Hepatocyte (in vitro differentiated cells): ENCODE data around the gene SRRM2. TPM values are rescaled to one million over a fixed set of nuclear protein-coding genes. Genes with fewer than 3 reads are reported as not detected.

Experiments used
- DNase-seq: peaks from one replicate; pipeline ENCODE4 v3.0.0-alpha.2; 2016; ENCODE audit warnings: low spot score
- H2AFZ ChIP-seq: fragments of 200-600 bp; sonication (generic); 2 replicates; pipeline ENCODE4 v1.6.0; 2016; ENCODE audit warnings: antibody characterized with exemption, mild to moderate bottlenecking
- H3K27ac ChIP-seq: fragments of 200-600 bp; sonication (generic); 2 replicates; pipeline ENCODE4 v1.5.1; 2016; ENCODE audit warnings: mild to moderate bottlenecking
- H3K27me3 ChIP-seq: fragments of 200-600 bp; sonication (generic); 2 replicates; pipeline ENCODE4 v1.6.1; 2016
- H3K36me3 ChIP-seq: fragments of 200-600 bp; sonication (generic); replicated peaks from 2 replicates; pipeline ENCODE4 v1.5.1; 2016; ENCODE audit warnings: low read depth; ENCODE audit not compliant: insufficient read depth
- H3K4me1 ChIP-seq: fragments of 200-600 bp; sonication (generic); 2 replicates; pipeline ENCODE4 v1.5.1; 2016; ENCODE audit warnings: mild to moderate bottlenecking, moderate library complexity; ENCODE audit not compliant: insufficient read depth
- H3K4me2 ChIP-seq: fragments of 200-600 bp; sonication (generic); 2 replicates; pipeline ENCODE4 v1.6.0; 2016
- H3K4me3 ChIP-seq: fragments of 200-600 bp; sonication (generic); 2 replicates; pipeline ENCODE4 v1.5.1; 2016; ENCODE audit warnings: mild to moderate bottlenecking
- H3K79me2 ChIP-seq: fragments of 200-600 bp; sonication (generic); 2 replicates; pipeline ENCODE4 v1.6.0; 2017; ENCODE audit warnings: mild to moderate bottlenecking
- H3K9me2 ChIP-seq: fragments of 200-600 bp; sonication (generic); replicated peaks from 2 replicates; pipeline ENCODE4 v1.6.0; 2017; ENCODE audit warnings: mild to moderate bottlenecking; ENCODE audit not compliant: insufficient read depth
- H3K9me3 ChIP-seq: fragments of 200-600 bp; sonication (generic); 2 replicates; pipeline ENCODE4 v1.5.1; 2016; ENCODE audit warnings: low read depth, mild to moderate bottlenecking
- H4K20me1 ChIP-seq: fragments of 200-600 bp; sonication (generic); 2 replicates; pipeline ENCODE4 v1.6.0; 2016; ENCODE audit warnings: mild to moderate bottlenecking; ENCODE audit not compliant: insufficient read depth, poor library complexity, severe bottlenecking
- CTCF ChIP-seq: fragments of 200-600 bp; sonication (generic); IDR thresholded peaks from 2 replicates; pipeline ENCODE4 v1.5.1; 2016; ENCODE audit warnings: antibody characterized with exemption, mild to moderate bottlenecking; ENCODE audit not compliant: poor library complexity
- EZH2 ChIP-seq: fragments of 200-600 bp; sonication (generic); IDR thresholded peaks from 2 replicates; pipeline ENCODE4 v1.6.1; 2016; ENCODE audit warnings: antibody characterized with exemption, mild to moderate bottlenecking, borderline replicate concordance
- EZH2phosphoT487 ChIP-seq: fragments of 200-600 bp; sonication (generic); IDR thresholded peaks from one replicate; pipeline ENCODE4 v1.6.1; 2018; ENCODE audit warnings: antibody characterized with exemption, mild to moderate bottlenecking, low read depth, moderate library complexity; ENCODE audit not compliant: unreplicated experiment, severe bottlenecking
- WGBS: methylation state at CpG from one replicate; pipeline ENCODE4 v1.1.6; 2016; ENCODE audit warnings: low lambda C conversion rate; ENCODE audit errors: missing lambda C conversion rate; 5-methylcytosine and 5-hydroxymethylcytosine counted together
- polyA plus RNA-seq: library from polyadenylated mRNA; unstranded; fragments of >200 nt; fragmentation: Nextera tagmentation; extraction: Ambion mirVana; gene quantifications from 2 replicates; pipeline ENCODE4 v1.2.1, GENCODE V29; 2016
- total RNA-seq: library from RNA; depleted of rRNA; stranded (reverse); fragments of >200 nt; gene quantifications from 2 replicates; pipeline ENCODE4 v1.2.3, GENCODE V29; 2014

SRRM2 gene
- total and polyA plus RNA-seq, 2 experiments from 2014 or later = 142 to 403 TPM

DNA sequence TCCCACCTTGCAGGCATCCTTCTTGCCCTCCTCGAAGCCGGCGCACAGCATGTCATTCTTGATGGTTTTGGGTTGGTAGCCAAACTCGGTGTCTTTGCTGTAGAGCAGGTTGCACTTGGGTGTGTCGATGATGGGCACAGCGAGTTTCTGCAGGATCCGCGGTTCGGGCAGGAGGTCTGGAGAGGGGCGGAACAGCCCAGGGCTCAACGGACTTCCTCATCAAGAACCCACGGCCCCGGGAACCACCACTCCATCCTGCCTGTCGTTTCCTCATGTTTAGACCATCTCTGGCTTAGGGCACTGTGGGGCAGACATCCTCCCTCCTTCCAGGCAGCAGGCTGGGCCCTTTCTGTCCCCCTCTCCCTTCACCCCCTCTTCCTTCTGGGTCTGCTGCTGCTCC is 38.9 kb upstream of the SRRM2 start:
- no peak overlapping the region for H3K4me2 ChIP-seq
- H3K79me2 ChIP-seq = no peaks in the 10 kb centered on the region
- no peak overlapping the region for H2AFZ ChIP-seq
- H3K36me3 ChIP-seq = no peaks in the 10 kb centered on the region
- H3K27ac ChIP-seq = no peak overlapping the region
- H3K27me3 ChIP-seq = no peaks in the 10 kb centered on the region
- no peak overlapping the region for H3K4me3 ChIP-seq
- no peak for TF ChIP-seq EZH2phosphoT487
- no peak for TF ChIP-seq CTCF
- no peak for TF ChIP-seq EZH2
- no peaks in the 10 kb centered on the region for H3K9me2 ChIP-seq
- 87% methylated on average over 14 of the region's 14 CpGs for WGBS
- no peaks in the 10 kb centered on the region for H3K9me3 ChIP-seq
- H3K4me1 ChIP-seq = peaks cover 4% of the 10 kb centered on the region
- no peak for DNase-seq
- H4K20me1 ChIP-seq = no peaks in the 10 kb centered on the region

DNA sequence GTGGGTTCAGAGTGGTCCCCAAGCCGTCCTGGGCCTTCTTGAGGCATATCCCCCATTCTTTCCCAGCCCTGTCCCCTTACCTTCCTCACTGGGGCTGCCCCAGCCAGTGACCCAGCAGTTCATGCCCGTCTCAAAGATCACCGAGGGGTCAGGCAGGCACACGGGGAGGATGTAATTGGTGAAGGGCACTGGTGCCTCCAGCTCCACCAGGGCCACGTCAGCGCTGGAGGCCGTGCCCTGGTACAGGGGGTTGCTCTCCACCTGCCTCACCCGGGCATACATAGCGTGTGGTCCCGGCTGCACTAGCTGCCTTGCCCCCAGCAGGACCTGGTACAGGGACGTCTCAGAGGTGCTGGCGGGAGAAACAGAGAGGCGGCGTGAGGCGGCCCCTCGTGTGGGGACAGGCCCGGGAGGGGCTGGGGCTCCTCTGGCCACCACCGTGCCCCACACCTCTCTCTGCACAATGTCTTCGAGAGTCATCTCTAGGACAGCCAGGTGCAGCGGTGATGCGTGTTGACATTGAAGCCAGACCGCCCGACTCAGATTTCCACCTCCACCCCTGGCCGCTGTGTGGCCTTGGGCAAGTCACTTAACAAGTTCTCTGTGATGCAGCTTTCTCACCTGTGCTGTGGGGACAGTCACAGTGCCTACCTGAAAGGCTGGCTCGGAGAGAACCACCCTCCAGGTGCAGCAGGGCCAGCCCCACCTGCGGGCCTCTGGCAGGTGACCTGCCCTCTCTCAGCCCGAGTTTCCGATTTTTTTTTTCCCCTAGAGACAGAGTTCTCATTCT is 38.3 kb upstream of the SRRM2 start:
- 88% methylated on average over 28 of the region's 28 CpGs for WGBS
- Histone ChIP-seq H4K20me1 (no peaks in the 10 kb centered on the region), H3K9me3 (no peaks in the 10 kb centered on the region), H3K4me2 (no peak overlapping the region), H3K27me3 (no peaks in the 10 kb centered on the region), H3K4me3 (no peak overlapping the region), H3K79me2 (no peaks in the 10 kb centered on the region), H2AFZ (no peak overlapping the region), H3K4me1 (peaks cover 4% of the 10 kb centered on the region), H3K36me3 (no peaks in the 10 kb centered on the region), H3K9me2 (no peaks in the 10 kb centered on the region), H3K27ac (no peak overlapping the region)
- no peak for DNase-seq
- TF ChIP-seq EZH2 (no peak), EZH2phosphoT487 (no peak), CTCF (no peak)

DNA sequence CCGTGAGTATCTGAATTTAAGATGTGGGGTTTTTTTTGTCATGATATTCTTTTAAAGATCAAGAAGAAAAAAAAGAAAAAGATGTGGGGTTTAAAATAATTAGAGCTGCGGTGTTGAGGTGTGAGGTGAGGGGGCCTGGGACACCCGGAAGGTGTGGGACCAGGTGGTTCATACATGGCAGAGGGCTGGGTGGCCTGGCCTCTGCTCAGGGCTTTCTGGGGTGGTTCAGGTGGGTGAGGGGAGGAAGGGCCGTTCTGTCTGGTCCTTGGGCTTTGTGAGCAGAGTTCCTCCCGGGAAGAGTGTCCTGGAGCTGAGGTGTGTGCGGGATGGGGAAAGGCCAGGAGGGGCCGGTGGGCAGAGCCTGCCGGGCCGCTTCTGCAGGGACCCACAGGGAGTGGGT is 37.4 kb upstream of the SRRM2 start:
- no peak for DNase-seq
- Histone ChIP-seq H3K4me2 (peak overlapping the region; percentile 70), H3K36me3 (no peaks in the 10 kb centered on the region), H3K4me3 (no peak overlapping the region), H3K27me3 (no peaks in the 10 kb centered on the region), H3K4me1 (peaks cover 4% of the 10 kb centered on the region), H3K9me3 (no peaks in the 10 kb centered on the region), H3K27ac (no peak overlapping the region), H4K20me1 (no peaks in the 10 kb centered on the region), H3K9me2 (no peaks in the 10 kb centered on the region), H2AFZ (no peak overlapping the region), H3K79me2 (no peaks in the 10 kb centered on the region)
- 43% methylated on average over 9 of the region's 9 CpGs for WGBS
- TF ChIP-seq EZH2 (no peak), CTCF (no peak)
